A549 (cell line): ENCODE results near the gene SLC19A1. TPM values are rescaled to one million over a fixed set of nuclear protein-coding genes. Genes with fewer than 3 reads are reported as not detected.

Experiments
- ATAC-seq, 2 experiments: fragments of 200-7000 bp in 1 of 2; fragments of >200 bp in 1 of 2; cut with Nextera tagmentation in 1 of 2; cut with Tn5 transposase in 1 of 2; 3 replicates each; pipeline versions ENCODE4 v1.8.0 to v1.9.1; 2018 to 2020; ENCODE audit warnings: mild to moderate bottlenecking in 1 of 2, moderate library complexity in 1 of 2
- CTCF ChIA-PET: fragments of 300-600 bp; sonication (Branson Sonifier 250); formaldehyde crosslinking; extraction: SDS; loops from one replicate; lab custom pipeline; 2021; ENCODE audit warnings: antibody characterized with exemption, inconsistent platforms; lab: Yijun Ruan, JAX
- POLR2A ChIA-PET: fragments of 350-600 bp; formaldehyde crosslinking; extraction: SDS; loops from one replicate; lab custom pipeline; 2021; ENCODE audit warnings: antibody characterized with exemption, inconsistent platforms; lab: Yijun Ruan, JAX
- DNase-seq, 2 experiments: peaks; one replicate each; pipeline versions ENCODE4 v3.0.0 to v3.0.0-alpha.2; 2011 to 2016; ENCODE audit warnings: low read depth in 1 of 2, low spot score in 1 of 2
- FAIRE-seq: peaks from 2 replicates; lab custom pipeline; 2011; peaks lifted over from hg19 to GRCh38; lab: Jason Lieb, UNC
- H3K27ac ChIP-seq, 2 experiments: fragments of >200 bp; sonication (Bioruptor Twin); formaldehyde crosslinking; 3 replicates each; pipeline ENCODE4 v1.5.1; 2016 to 2017
- H3K4me1 ChIP-seq: fragments of >200 bp; sonication (Bioruptor Twin); formaldehyde crosslinking; 3 replicates; pipeline ENCODE4 v1.6.1; 2016
- H3K4me2 ChIP-seq: fragments of >200 bp; sonication (Bioruptor Twin); formaldehyde crosslinking; 3 replicates; pipeline ENCODE4 v1.6.1; 2016
- H3K4me3 ChIP-seq: fragments of >200 bp; sonication (Bioruptor Twin); formaldehyde crosslinking; 3 replicates; pipeline ENCODE4 v1.5.1; 2016
- H3K9me3 ChIP-seq: fragments of >200 bp; sonication (Bioruptor Twin); formaldehyde crosslinking; 3 replicates; pipeline ENCODE4 v1.6.1; 2016
- CEBPB ChIP-seq, 2 experiments: fragments of >200 bp in 1 of 2; sonication (Bioruptor Twin) in 1 of 2; formaldehyde crosslinking in 1 of 2; IDR thresholded peaks; 2 replicates each; pipeline ENCODE4 v1.6.1; 2012 to 2016
- EHMT2 ChIP-seq: fragments of 200-600 bp; sonication (generic); IDR thresholded peaks from 2 replicates; pipeline ENCODE4 v1.6.1; 2016; ENCODE audit warnings: antibody characterized with exemption, low read depth, mild to moderate bottlenecking, moderate library complexity
- ELK1 ChIP-seq: fragments of 150-350 bp; IDR thresholded peaks from 2 replicates; pipeline ENCODE4 v1.6.1; 2014; ENCODE audit warnings: low read depth, mild to moderate bottlenecking, low read length
- ESRRA ChIP-seq: fragments of 150-350 bp; IDR thresholded peaks from 2 replicates; pipeline ENCODE4 v1.6.1; 2014; ENCODE audit warnings: mild to moderate bottlenecking, low read length, borderline replicate concordance
- KDM1A ChIP-seq: fragments of 200-600 bp; sonication (generic); IDR thresholded peaks from 2 replicates; pipeline ENCODE4 v1.6.1; 2016; ENCODE audit warnings: low read depth, mild to moderate bottlenecking
- MYC ChIP-seq: IDR thresholded peaks from 2 replicates; pipeline ENCODE4 v1.6.1; 2012; ENCODE audit warnings: mild to moderate bottlenecking, inconsistent platforms, low read length, improper control_type of control experiment, borderline replicate concordance
- PHF8 ChIP-seq: fragments of 200-600 bp; sonication (generic); IDR thresholded peaks from 2 replicates; pipeline ENCODE4 v1.6.1; 2016; ENCODE audit warnings: low read depth, mild to moderate bottlenecking, antibody characterized with exemption, moderate library complexity, borderline replicate concordance
- POLR2A ChIP-seq: IDR thresholded peaks from 2 replicates; pipeline ENCODE4 v1.6.1; 2012; ENCODE audit warnings: mild to moderate bottlenecking, low read length
- POLR2AphosphoS2 ChIP-seq: conservative IDR thresholded peaks from 2 replicates; pipeline ENCODE4 v1.6.1; 2012; ENCODE audit warnings: low read length, improper control_type of control experiment, inconsistent platforms
- SREBF2 ChIP-seq: fragments of 450-650 bp; IDR thresholded peaks from 2 replicates; pipeline ENCODE4 v1.6.1; 2014; ENCODE audit warnings: mild to moderate bottlenecking, moderate library complexity
- TP53 ChIP-seq: fragments of 250-450 bp; sonication (Bioruptor Pico); IDR thresholded peaks from 2 replicates; pipeline ENCODE4 v1.5.0; 2021; ENCODE audit warnings: mild to moderate bottlenecking, moderate library complexity
- ZNF302 ChIP-seq: fragments of 250-450 bp; sonication (Bioruptor Pico); IDR thresholded peaks from 2 replicates; pipeline ENCODE4 v1.9.0; 2021; ENCODE audit warnings: inconsistent platforms, mild to moderate bottlenecking, moderate library complexity
- WGBS: methylation state at CpG from one replicate; pipeline ENCODE4 v1.1.6; 2017; ENCODE audit errors: missing lambda C conversion rate; 5-methylcytosine and 5-hydroxymethylcytosine counted together
- polyA plus RNA-seq, 4 experiments: library from polyadenylated mRNA; depleted of rRNA in 3 of 4; stranded (reverse); fragments of >200 nt; fragmentation: RNase III in 1 of 4; extraction: RNeasy Plus Mini Kit Qiagen cat#74134 plus additional on column Dnase treatment in 1 of 4; gene quantifications; 2 replicates in 3 of 4; 3 replicates in 1 of 4; pipeline ENCODE4 v1.2.3, GENCODE V29; 2011 to 2017
- TF ChIP-seq, protein P1 (sequence below): fragments of >200 bp; sonication (Bioruptor Twin); formaldehyde crosslinking; IDR thresholded peaks from 3 replicates; pipeline ENCODE4 v1.5.1; 2016
- TF ChIP-seq, protein P2 (sequence below): fragments of >200 bp; sonication (Bioruptor Twin); formaldehyde crosslinking; IDR thresholded peaks from 3 replicates; pipeline ENCODE4 v1.6.1; 2016
- TF ChIP-seq, protein P3 (sequence below): fragments of 200-600 bp; sonication (generic); IDR thresholded peaks from 2 replicates; pipeline ENCODE4 v1.6.1; 2016; ENCODE audit warnings: antibody characterized with exemption, mild to moderate bottlenecking, moderate library complexity
- TF ChIP-seq, protein P4 (sequence below): IDR thresholded peaks from 2 replicates; pipeline ENCODE4 v1.6.1; 2012
- TF ChIP-seq, protein P5 (sequence below): fragments of >200 bp; sonication (Bioruptor Twin); formaldehyde crosslinking; IDR thresholded peaks from 2 replicates; pipeline ENCODE4 v1.6.1; 2016

SLC19A1 gene
- polyA plus RNA-seq, 2 of the 4 experiments (the other 2 are of a cell fraction), result 9.8 to 14.0 TPM

GRCh38 chr21:45558044-45558721 lies 15.9 kb upstream of the SLC19A1 start:
- 0 out of 3 replicates have a peak, but pooled peaks cover 3% of the 10 kb centered on the region for H3K4me1 ChIP-seq
- no peak for ATAC-seq
- no peak overlapping the region for H3K27ac ChIP-seq
- no peaks in the 10 kb centered on the region for H3K9me3 ChIP-seq
- TF ChIP-seq, protein P1, sequence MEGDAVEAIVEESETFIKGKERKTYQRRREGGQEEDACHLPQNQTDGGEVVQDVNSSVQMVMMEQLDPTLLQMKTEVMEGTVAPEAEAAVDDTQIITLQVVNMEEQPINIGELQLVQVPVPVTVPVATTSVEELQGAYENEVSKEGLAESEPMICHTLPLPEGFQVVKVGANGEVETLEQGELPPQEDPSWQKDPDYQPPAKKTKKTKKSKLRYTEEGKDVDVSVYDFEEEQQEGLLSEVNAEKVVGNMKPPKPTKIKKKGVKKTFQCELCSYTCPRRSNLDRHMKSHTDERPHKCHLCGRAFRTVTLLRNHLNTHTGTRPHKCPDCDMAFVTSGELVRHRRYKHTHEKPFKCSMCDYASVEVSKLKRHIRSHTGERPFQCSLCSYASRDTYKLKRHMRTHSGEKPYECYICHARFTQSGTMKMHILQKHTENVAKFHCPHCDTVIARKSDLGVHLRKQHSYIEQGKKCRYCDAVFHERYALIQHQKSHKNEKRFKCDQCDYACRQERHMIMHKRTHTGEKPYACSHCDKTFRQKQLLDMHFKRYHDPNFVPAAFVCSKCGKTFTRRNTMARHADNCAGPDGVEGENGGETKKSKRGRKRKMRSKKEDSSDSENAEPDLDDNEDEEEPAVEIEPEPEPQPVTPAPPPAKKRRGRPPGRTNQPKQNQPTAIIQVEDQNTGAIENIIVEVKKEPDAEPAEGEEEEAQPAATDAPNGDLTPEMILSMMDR, result no peak
- no peak for TF ChIP-seq TP53 (CRISPR knock-in tag)
- TF ChIP-seq, protein P2, sequence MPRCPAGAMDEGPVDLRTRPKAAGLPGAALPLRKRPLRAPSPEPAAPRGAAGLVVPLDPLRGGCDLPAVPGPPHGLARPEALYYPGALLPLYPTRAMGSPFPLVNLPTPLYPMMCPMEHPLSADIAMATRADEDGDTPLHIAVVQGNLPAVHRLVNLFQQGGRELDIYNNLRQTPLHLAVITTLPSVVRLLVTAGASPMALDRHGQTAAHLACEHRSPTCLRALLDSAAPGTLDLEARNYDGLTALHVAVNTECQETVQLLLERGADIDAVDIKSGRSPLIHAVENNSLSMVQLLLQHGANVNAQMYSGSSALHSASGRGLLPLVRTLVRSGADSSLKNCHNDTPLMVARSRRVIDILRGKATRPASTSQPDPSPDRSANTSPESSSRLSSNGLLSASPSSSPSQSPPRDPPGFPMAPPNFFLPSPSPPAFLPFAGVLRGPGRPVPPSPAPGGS, result no peak
- TF ChIP-seq, protein P3, sequence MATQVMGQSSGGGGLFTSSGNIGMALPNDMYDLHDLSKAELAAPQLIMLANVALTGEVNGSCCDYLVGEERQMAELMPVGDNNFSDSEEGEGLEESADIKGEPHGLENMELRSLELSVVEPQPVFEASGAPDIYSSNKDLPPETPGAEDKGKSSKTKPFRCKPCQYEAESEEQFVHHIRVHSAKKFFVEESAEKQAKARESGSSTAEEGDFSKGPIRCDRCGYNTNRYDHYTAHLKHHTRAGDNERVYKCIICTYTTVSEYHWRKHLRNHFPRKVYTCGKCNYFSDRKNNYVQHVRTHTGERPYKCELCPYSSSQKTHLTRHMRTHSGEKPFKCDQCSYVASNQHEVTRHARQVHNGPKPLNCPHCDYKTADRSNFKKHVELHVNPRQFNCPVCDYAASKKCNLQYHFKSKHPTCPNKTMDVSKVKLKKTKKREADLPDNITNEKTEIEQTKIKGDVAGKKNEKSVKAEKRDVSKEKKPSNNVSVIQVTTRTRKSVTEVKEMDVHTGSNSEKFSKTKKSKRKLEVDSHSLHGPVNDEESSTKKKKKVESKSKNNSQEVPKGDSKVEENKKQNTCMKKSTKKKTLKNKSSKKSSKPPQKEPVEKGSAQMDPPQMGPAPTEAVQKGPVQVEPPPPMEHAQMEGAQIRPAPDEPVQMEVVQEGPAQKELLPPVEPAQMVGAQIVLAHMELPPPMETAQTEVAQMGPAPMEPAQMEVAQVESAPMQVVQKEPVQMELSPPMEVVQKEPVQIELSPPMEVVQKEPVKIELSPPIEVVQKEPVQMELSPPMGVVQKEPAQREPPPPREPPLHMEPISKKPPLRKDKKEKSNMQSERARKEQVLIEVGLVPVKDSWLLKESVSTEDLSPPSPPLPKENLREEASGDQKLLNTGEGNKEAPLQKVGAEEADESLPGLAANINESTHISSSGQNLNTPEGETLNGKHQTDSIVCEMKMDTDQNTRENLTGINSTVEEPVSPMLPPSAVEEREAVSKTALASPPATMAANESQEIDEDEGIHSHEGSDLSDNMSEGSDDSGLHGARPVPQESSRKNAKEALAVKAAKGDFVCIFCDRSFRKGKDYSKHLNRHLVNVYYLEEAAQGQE, result no peak
- no peak for TF ChIP-seq POLR2AphosphoS2
- TF ChIP-seq ZNF302 (CRISPR knock-in tag), result no peak
- no peak for TF ChIP-seq ESRRA
- no peak for TF ChIP-seq PHF8
- no peak for TF ChIP-seq POLR2A
- TF ChIP-seq, protein P4, sequence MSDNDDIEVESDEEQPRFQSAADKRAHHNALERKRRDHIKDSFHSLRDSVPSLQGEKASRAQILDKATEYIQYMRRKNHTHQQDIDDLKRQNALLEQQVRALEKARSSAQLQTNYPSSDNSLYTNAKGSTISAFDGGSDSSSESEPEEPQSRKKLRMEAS, result no peak
- TF ChIP-seq SREBF2, result no peak
- TF ChIP-seq KDM1A, result no peak
- TF ChIP-seq, protein P5, sequence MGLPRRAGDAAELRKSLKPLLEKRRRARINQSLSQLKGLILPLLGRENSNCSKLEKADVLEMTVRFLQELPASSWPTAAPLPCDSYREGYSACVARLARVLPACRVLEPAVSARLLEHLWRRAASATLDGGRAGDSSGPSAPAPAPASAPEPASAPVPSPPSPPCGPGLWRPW, result no peak
- TF ChIP-seq CEBPB (IDR thresholded peaks at IDR 0.05), result no peak
- no peak for TF ChIP-seq MYC
- TF ChIP-seq ELK1, result no peak
- no peak for TF ChIP-seq EHMT2
- no peak for DNase-seq
- no peak overlapping the region for H3K4me3 ChIP-seq
- CTCF ChIA-PET, result interaction anchor here (1.4 to 6.6 kb wide), 3 partner anchors 14 to 261 kb away, joined by 4 to 43 read pairs (median 4); no protein-coding TSS in a partner anchor
- H3K4me2 ChIP-seq, result no peak overlapping the region
- 78% methylated on average over 21 of the region's 26 CpGs for WGBS
- no peak for FAIRE-seq
- POLR2A ChIA-PET, result no interaction called here
